ENCODE data around the gene PPM1D.
"Not testable (repeated sequence)": the region's sequence is repeated elsewhere in the genome, so short reads cannot be mapped to it uniquely, and the experiment has no call there.

PPM1D gene

DNA sequence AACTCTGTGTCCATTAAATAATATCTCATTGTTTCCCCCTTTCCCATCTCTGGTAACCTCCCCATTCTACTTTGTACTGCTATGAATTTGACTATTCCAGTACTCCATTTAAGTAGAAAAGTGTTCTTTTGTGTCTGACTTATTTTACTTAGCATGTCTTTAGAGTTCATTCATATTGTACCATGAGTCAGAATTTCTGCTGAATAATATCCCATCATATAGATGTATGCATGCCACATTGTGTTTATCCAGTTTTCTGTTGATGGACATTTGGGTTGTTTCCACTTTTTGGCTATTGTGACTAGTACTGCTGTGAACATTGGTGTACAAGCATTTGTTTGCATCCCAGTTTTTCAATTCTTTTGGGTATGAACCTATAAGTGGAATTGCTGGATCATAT lies 6.0 kb downstream of the PPM1D start:
- H3K4me1 ChIP-seq (ENCODE audit: control insufficient read depth, insufficient read depth, low read length) = peaks cover 25% of the 10 kb centered on the region
- no peaks in the 10 kb centered on the region for H3K27me3 ChIP-seq (replicated peaks; ENCODE audit: control insufficient read depth, insufficient read depth, low read length)
- H3K36me3 ChIP-seq (ENCODE audit: control insufficient read depth, insufficient read depth, low read length, severe bottlenecking) = no peaks in the 10 kb centered on the region
- H3K9me3 ChIP-seq (ENCODE audit: control insufficient read depth, low read length) = no peaks in the 10 kb centered on the region
- no peak overlapping the region for H3K9ac ChIP-seq (ENCODE audit: low read length)
- DNase-seq (ENCODE audit: low read depth) = no peak
- no peak overlapping the region for H3K4me3 ChIP-seq (ENCODE audit: low read length)

DNA sequence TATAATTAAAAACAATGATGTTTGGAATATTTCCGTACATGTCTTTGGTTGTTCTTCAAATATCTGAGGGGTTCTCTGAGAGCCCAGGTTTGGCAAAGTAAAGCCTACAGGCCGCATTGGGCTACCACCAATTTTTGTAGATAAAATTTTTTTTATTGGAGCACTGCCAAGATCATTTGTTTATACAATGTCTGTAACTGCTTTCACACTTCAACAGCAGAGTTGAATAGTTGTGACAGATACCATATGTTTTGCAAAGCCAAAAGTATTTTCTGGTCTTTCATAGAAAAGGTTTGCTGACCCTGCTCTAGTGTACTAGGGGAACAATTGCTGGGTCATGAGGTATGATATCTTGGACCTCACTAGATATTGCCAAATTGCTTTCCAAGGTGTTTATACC lies 10.5 kb downstream of the PPM1D start:
- H3K36me3 ChIP-seq (ENCODE audit: control insufficient read depth, insufficient read depth, low read length, severe bottlenecking) = no peaks in the 10 kb centered on the region
- no peaks in the 10 kb centered on the region for H3K4me1 ChIP-seq (ENCODE audit: control insufficient read depth, insufficient read depth, low read length)
- no peaks in the 10 kb centered on the region for H3K27me3 ChIP-seq (replicated peaks; ENCODE audit: control insufficient read depth, insufficient read depth, low read length)
- no peak overlapping the region for H3K9ac ChIP-seq (ENCODE audit: low read length)
- peak; percentile 51 for DNase-seq (ENCODE audit: low read depth)
- H3K4me3 ChIP-seq (ENCODE audit: low read length) = no peak overlapping the region
- H3K9me3 ChIP-seq (ENCODE audit: control insufficient read depth, low read length) = no peaks in the 10 kb centered on the region

GRCh38 chr17:60611321-60611720 lies 11.3 kb downstream of the PPM1D start:
- not testable (repeated sequence) for H3K9ac ChIP-seq (ENCODE audit: low read length); H3K36me3 ChIP-seq (ENCODE audit: control insufficient read depth, insufficient read depth, low read length, severe bottlenecking); H3K4me3 ChIP-seq (ENCODE audit: low read length); H3K27me3 ChIP-seq (replicated peaks; ENCODE audit: control insufficient read depth, insufficient read depth, low read length); H3K9me3 ChIP-seq (ENCODE audit: control insufficient read depth, low read length); DNase-seq (ENCODE audit: low read depth); H3K4me1 ChIP-seq (ENCODE audit: control insufficient read depth, insufficient read depth, low read length)

DNA sequence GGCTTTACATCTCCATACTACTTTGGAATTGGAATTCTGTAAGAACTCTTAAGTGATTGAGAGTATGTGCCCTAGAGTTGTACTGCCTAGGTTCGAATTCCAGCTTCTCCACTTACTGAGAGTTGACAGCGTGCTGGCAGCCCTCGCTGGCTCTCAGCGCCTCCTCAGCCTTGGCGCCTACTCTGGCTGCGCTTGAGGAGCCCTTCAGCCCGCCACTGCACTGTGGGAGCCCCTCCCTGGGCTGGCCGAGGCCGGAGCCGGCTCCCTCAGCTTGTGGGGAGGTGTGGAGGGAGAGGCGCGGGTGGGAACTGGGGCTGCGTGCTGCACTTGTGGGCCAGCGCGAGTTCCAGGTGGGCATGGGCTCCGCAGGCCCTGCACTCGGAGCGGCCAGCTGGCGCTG lies 13.3 kb downstream of the PPM1D start:
- H3K4me3 ChIP-seq (ENCODE audit: low read length) = no peak overlapping the region
- no peak for DNase-seq (ENCODE audit: low read depth)
- peaks cover 7% of the 10 kb centered on the region for H3K4me1 ChIP-seq (ENCODE audit: control insufficient read depth, insufficient read depth, low read length)

GRCh38 chr17:60613796-60614195 lies 13.8 kb downstream of the PPM1D start:
- not testable (repeated sequence) for H3K9ac ChIP-seq (ENCODE audit: low read length); DNase-seq (ENCODE audit: low read depth); H3K4me3 ChIP-seq (ENCODE audit: low read length); H3K4me1 ChIP-seq (ENCODE audit: control insufficient read depth, insufficient read depth, low read length); H3K27me3 ChIP-seq (replicated peaks; ENCODE audit: control insufficient read depth, insufficient read depth, low read length); H3K9me3 ChIP-seq (ENCODE audit: control insufficient read depth, low read length); H3K36me3 ChIP-seq (ENCODE audit: control insufficient read depth, insufficient read depth, low read length, severe bottlenecking)

More for the DNA sequence above, 13.3 kb downstream of the PPM1D start:
- no peaks in the 10 kb centered on the region for H3K36me3 ChIP-seq (ENCODE audit: control insufficient read depth, insufficient read depth, low read length, severe bottlenecking)
- no peak overlapping the region for H3K9ac ChIP-seq (ENCODE audit: low read length)
- no peaks in the 10 kb centered on the region for H3K27me3 ChIP-seq (replicated peaks; ENCODE audit: control insufficient read depth, insufficient read depth, low read length)
- H3K9me3 ChIP-seq (ENCODE audit: control insufficient read depth, low read length) = no peaks in the 10 kb centered on the region

GRCh38 chr17:60614247-60614646 lies 14.3 kb downstream of the PPM1D start:
- H3K36me3 ChIP-seq (ENCODE audit: control insufficient read depth, insufficient read depth, low read length, severe bottlenecking); H3K4me3 ChIP-seq (ENCODE audit: low read length): not testable (repeated sequence)

DNA sequence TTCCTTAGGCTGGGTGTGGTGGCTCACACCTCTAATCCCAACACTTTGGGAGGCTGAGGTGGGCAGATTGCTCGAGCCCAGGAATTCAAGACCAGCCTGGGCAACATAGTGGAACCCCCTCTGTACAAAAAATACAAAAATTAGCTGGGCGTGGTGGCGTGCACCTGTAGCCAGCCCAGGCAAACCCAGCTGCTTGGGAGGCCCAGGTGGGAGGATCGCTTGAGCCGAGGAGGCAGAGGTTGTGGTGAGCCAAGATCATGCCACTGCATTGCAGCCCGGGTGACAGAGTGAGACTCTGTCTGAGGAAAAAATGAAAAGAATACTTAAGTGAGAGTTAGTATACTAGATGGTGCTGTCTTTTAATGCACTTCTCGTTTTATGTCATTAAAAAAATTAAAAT lies 15.1 kb downstream of the PPM1D start:
- peaks cover 7% of the 10 kb centered on the region for H3K4me1 ChIP-seq (ENCODE audit: control insufficient read depth, insufficient read depth, low read length)
- no peaks in the 10 kb centered on the region for H3K9me3 ChIP-seq (ENCODE audit: control insufficient read depth, low read length)
- no peaks in the 10 kb centered on the region for H3K27me3 ChIP-seq (replicated peaks; ENCODE audit: control insufficient read depth, insufficient read depth, low read length)
- no peak overlapping the region for H3K9ac ChIP-seq (ENCODE audit: low read length)
- no peak overlapping the region for H3K4me3 ChIP-seq (ENCODE audit: low read length)
- no peak for DNase-seq (ENCODE audit: low read depth)
- no peaks in the 10 kb centered on the region for H3K36me3 ChIP-seq (ENCODE audit: control insufficient read depth, insufficient read depth, low read length, severe bottlenecking)

More at GRCh38 chr17:60614247-60614646, 14.3 kb downstream of the PPM1D start:
- DNase-seq (ENCODE audit: low read depth); H3K27me3 ChIP-seq (replicated peaks; ENCODE audit: control insufficient read depth, insufficient read depth, low read length); H3K9me3 ChIP-seq (ENCODE audit: control insufficient read depth, low read length); H3K9ac ChIP-seq (ENCODE audit: low read length); H3K4me1 ChIP-seq (ENCODE audit: control insufficient read depth, insufficient read depth, low read length): not testable (repeated sequence)

GRCh38 chr17:60615840-60616239 lies 15.8 kb downstream of the PPM1D start:
- Histone ChIP-seq H3K4me1 (ENCODE audit: control insufficient read depth, insufficient read depth, low read length) (peaks cover 7% of the 10 kb centered on the region), H3K4me3 (ENCODE audit: low read length) (no peak overlapping the region), H3K9me3 (ENCODE audit: control insufficient read depth, low read length) (no peaks in the 10 kb centered on the region), H3K27me3 (replicated peaks; ENCODE audit: control insufficient read depth, insufficient read depth, low read length) (no peaks in the 10 kb centered on the region), H3K36me3 (ENCODE audit: control insufficient read depth, insufficient read depth, low read length, severe bottlenecking) (no peaks in the 10 kb centered on the region), H3K9ac (ENCODE audit: low read length) (no peak overlapping the region)
- no peak for DNase-seq (ENCODE audit: low read depth)

DNA sequence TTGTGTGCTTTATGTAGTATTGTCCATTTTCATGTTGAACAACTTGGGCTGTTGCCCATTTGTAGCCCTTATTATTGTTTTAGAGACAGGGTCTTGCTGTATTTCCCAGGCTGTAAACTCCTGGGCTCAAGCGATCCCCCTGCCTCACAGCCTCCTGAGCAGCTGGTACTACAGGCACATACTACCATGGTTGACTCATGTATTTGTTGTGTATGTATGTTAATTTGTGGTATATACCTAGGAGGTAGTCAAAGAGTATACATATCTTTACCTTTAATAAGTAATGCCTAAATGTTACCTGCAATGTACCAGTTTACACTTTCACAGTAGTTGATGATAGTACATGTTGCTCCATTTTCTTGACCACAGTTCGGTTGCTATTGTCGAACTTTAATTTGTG lies 18.1 kb downstream of the PPM1D start:
- DNase-seq (ENCODE audit: low read depth) = no peak
- Histone ChIP-seq H3K4me3 (ENCODE audit: low read length) (no peak overlapping the region), H3K4me1 (ENCODE audit: control insufficient read depth, insufficient read depth, low read length) (peaks cover 7% of the 10 kb centered on the region), H3K27me3 (replicated peaks; ENCODE audit: control insufficient read depth, insufficient read depth, low read length) (no peaks in the 10 kb centered on the region), H3K9me3 (ENCODE audit: control insufficient read depth, low read length) (no peaks in the 10 kb centered on the region), H3K9ac (ENCODE audit: low read length) (no peak overlapping the region), H3K36me3 (ENCODE audit: control insufficient read depth, insufficient read depth, low read length, severe bottlenecking) (no peaks in the 10 kb centered on the region)

DNA sequence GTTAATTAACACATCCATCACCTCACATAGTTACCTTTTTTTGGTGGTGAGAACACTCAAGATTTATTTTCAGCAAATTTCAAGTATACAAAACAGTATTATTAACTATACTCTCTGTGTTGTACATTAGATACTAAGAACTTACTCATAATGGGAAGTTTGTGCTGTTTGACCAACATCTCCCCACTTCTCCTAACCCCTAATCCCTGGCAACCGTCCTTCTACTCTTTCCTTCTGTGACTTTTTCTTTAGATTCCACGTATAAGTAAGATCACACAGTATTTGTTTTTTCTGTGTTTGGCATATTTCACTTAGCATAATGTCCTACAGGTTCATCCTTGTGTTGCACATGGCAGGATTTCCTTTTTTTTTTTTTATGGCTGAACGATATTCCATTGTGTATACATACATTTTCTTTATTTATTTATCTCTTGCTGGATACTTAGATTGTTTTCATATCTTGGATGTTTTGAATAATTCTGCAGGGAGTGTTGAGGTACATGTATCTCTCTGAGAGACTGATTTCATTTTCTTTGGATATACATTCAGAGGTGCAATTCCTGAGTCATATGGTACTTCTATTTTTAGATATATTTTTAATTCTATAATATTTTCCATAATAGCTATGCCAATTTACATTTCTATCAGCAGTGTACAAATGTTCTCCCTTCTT lies 19.0 kb downstream of the PPM1D start:
- Histone ChIP-seq H3K36me3 (ENCODE audit: control insufficient read depth, insufficient read depth, low read length, severe bottlenecking) (no peaks in the 10 kb centered on the region), H3K9ac (ENCODE audit: low read length) (no peak overlapping the region), H3K9me3 (ENCODE audit: control insufficient read depth, low read length) (no peaks in the 10 kb centered on the region), H3K27me3 (replicated peaks; ENCODE audit: control insufficient read depth, insufficient read depth, low read length) (no peaks in the 10 kb centered on the region), H3K4me3 (ENCODE audit: low read length) (no peak overlapping the region), H3K4me1 (ENCODE audit: control insufficient read depth, insufficient read depth, low read length) (peaks cover 7% of the 10 kb centered on the region)
- peak; percentile 32 for DNase-seq (ENCODE audit: low read depth)

GRCh38 chr17:60622961-60623360 lies 23.0 kb downstream of the PPM1D start:
- Histone ChIP-seq H3K9ac (ENCODE audit: low read length) (no peak overlapping the region), H3K36me3 (ENCODE audit: control insufficient read depth, insufficient read depth, low read length, severe bottlenecking) (peaks cover 5% of the 10 kb centered on the region), H3K4me1 (ENCODE audit: control insufficient read depth, insufficient read depth, low read length) (no peaks in the 10 kb centered on the region), H3K9me3 (ENCODE audit: control insufficient read depth, low read length) (no peaks in the 10 kb centered on the region), H3K27me3 (replicated peaks; ENCODE audit: control insufficient read depth, insufficient read depth, low read length) (no peaks in the 10 kb centered on the region), H3K4me3 (ENCODE audit: low read length) (no peak overlapping the region)
- DNase-seq (ENCODE audit: low read depth) = no peak

DNA sequence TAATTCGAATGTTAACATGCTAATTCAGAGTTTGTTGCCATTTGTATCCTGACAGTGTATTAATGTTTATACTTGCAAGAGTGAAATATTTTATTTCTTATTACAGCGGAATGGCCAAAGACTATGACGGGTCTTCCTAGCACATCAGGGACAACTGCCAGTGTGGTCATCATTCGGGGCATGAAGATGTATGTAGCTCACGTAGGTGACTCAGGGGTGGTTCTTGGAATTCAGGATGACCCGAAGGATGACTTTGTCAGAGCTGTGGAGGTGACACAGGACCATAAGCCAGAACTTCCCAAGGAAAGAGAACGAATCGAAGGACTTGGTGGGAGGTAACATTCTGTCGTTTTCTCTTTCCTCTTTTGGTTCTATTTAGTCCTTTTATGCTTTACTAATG lies 23.4 kb downstream of the PPM1D start:
- Histone ChIP-seq H3K9ac (ENCODE audit: low read length) (no peak overlapping the region), H3K36me3 (ENCODE audit: control insufficient read depth, insufficient read depth, low read length, severe bottlenecking) (peaks cover 5% of the 10 kb centered on the region)

More for the DNA sequence above, 23.4 kb downstream of the PPM1D start:
- H3K27me3 ChIP-seq (replicated peaks; ENCODE audit: control insufficient read depth, insufficient read depth, low read length) = no peaks in the 10 kb centered on the region
- H3K4me1 ChIP-seq (ENCODE audit: control insufficient read depth, insufficient read depth, low read length) = no peaks in the 10 kb centered on the region
- no peaks in the 10 kb centered on the region for H3K9me3 ChIP-seq (ENCODE audit: control insufficient read depth, low read length)
- no peak overlapping the region for H3K4me3 ChIP-seq (ENCODE audit: low read length)
- DNase-seq (ENCODE audit: low read depth) = no peak

Data from adipocyte (in vitro differentiated cells).